ENCODE results near the gene RPS6KA4.

DNA sequence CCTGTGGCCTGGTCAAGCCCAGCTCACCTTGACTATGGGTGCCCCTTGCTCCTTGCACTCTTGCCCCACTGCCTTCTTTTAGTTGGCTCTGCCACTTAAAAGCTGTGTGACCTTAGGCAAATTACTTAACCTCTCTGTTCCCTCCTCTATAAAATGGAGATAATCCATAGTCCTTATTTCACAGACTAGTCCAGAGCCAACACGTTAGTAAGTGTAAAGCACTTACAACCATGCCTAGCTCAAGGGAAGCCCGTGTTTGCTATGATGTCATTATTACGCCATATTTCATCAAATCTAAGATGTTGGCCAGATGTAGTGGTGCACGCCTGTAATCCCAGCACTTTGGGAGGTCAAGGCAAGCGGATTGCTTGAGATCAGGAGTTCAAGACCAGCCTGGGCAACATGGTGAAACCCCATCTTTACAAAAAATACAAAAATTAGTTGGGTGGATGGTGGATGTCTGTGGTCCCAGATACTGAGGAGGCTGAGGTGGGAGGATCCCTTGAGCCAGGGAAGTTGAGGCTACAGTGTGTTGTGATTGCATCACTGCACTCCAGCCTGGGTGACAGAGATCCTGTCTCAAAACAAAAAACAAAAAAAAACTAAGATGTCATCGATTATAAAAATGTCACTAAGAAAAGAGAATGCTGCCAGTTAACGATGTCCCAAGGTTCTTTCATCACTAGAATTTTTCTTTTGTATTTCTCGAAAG lies 21.3 kb upstream of the RPS6KA4 start:
- TF ChIP-seq, protein P1, sequence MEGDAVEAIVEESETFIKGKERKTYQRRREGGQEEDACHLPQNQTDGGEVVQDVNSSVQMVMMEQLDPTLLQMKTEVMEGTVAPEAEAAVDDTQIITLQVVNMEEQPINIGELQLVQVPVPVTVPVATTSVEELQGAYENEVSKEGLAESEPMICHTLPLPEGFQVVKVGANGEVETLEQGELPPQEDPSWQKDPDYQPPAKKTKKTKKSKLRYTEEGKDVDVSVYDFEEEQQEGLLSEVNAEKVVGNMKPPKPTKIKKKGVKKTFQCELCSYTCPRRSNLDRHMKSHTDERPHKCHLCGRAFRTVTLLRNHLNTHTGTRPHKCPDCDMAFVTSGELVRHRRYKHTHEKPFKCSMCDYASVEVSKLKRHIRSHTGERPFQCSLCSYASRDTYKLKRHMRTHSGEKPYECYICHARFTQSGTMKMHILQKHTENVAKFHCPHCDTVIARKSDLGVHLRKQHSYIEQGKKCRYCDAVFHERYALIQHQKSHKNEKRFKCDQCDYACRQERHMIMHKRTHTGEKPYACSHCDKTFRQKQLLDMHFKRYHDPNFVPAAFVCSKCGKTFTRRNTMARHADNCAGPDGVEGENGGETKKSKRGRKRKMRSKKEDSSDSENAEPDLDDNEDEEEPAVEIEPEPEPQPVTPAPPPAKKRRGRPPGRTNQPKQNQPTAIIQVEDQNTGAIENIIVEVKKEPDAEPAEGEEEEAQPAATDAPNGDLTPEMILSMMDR (IDR thresholded peaks at IDR 0.05) = no peak
- no peak for TF ChIP-seq POLR2A (IDR thresholded peaks at IDR 0.05)

Data from tibial nerve (tissue), 3 donors.